HCT116 (cell line): ENCODE results near the gene IL11RA. TPM values are rescaled to one million over a fixed set of nuclear protein-coding genes. Genes with fewer than 3 reads are reported as not detected.

ENCODE experiments used
- ATAC-seq: fragments of 200-7000 bp; cut with Tn5 transposase; 2 replicates; pipeline ENCODE4 v1.9.1; 2020; ENCODE audit warnings: mild to moderate bottlenecking, moderate library complexity
- BruUV-seq: library from RNA; stranded (reverse); fragments of 400-500 nt; replicated peaks from 2 replicates; lab custom pipeline; 2021; lab: Mats Ljungman, UMichigan
- CTCF ChIA-PET: fragments of 300-600 bp; sonication (Branson Sonifier 250); formaldehyde crosslinking; loops from one replicate; lab custom pipeline; 2021; ENCODE audit warnings: antibody characterized with exemption; lab: Charles Lee
- POLR2A ChIA-PET: fragments of 300-600, 350-600 bp; sonication (Branson Sonifier 250); formaldehyde crosslinking; loops from one replicate; lab custom pipeline; 2021; ENCODE audit warnings: antibody characterized with exemption; lab: Charles Lee
- RAD21 ChIA-PET, 2 experiments: fragments of 300-600 bp; sonication (Branson Sonifier 250); formaldehyde crosslinking; loops; one replicate each; lab custom pipeline; 2023; ENCODE audit warnings: low total read pairs in 2 of 2; ENCODE audit not compliant: uncharacterized antibody in 2 of 2, unreplicated experiment in 2 of 2, low non-redundant PET in 1 of 2; lab: Charles Lee
- DNase-seq: peaks from one replicate; pipeline ENCODE4 v3.0.0-alpha.2; 2010; ENCODE audit warnings: low read depth, low spot score
- H2AFZ ChIP-seq: fragments of 200-600 bp; shearing (Covaris generic), sonication (generic); 2 replicates; pipeline ENCODE4 v1.6.1; 2017; ENCODE audit warnings: low read depth, mixed run types, mixed read lengths, antibody characterized with exemption, low read length; ENCODE audit not compliant: poor library complexity, severe bottlenecking
- H3K27ac ChIP-seq: 2 replicates; pipeline ENCODE4 v1.5.1; 2012; ENCODE audit warnings: low read depth, low read length
- H3K27me3 ChIP-seq: fragments of 200-600 bp; sonication (generic); 2 replicates; pipeline ENCODE4 v1.6.1; 2016; ENCODE audit warnings: mixed run types, low read length, mixed read lengths; ENCODE audit not compliant: insufficient read depth
- H3K36me3 ChIP-seq, 2 experiments: fragments of 200-500 bp in 1 of 2; fragments of 200-600 bp in 1 of 2; sonication (Bioruptor generic) in 1 of 2; sonication (generic) in 1 of 2; 2 replicates each; pipeline versions ENCODE4 v1.5.1 to v1.6.1; 2014 to 2016; ENCODE audit warnings: low read length in 2 of 2, inconsistent platforms in 1 of 2, mixed read lengths in 1 of 2, mixed run types in 1 of 2; ENCODE audit not compliant: insufficient read depth in 2 of 2, control insufficient read depth in 1 of 2
- H3K4me1 ChIP-seq, 2 experiments: fragments of 200-600 bp in 1 of 2; sonication (generic) in 1 of 2; 2 replicates each; pipeline versions ENCODE4 v1.5.1 to v1.6.1; 2012 to 2017; ENCODE audit warnings: low read length in 2 of 2, inconsistent platforms in 1 of 2, mild to moderate bottlenecking in 1 of 2, mixed read lengths in 1 of 2, mixed run types in 1 of 2, moderate library complexity in 1 of 2; ENCODE audit not compliant: insufficient read depth in 2 of 2, control insufficient read depth in 1 of 2
- H3K4me2 ChIP-seq: fragments of 200-600 bp; sonication (generic); 2 replicates; pipeline ENCODE4 v1.6.1; 2017; ENCODE audit warnings: mixed run types, low read length, mixed read lengths
- H3K4me3 ChIP-seq, 2 experiments: fragments of 200-600 bp in 1 of 2; sonication (generic) in 1 of 2; replicated peaks in 1 of 2; 2 replicates each; pipeline ENCODE4 v1.5.1; 2011 to 2016; ENCODE audit warnings: low read length in 2 of 2, control low read depth in 1 of 2, low read depth in 1 of 2, mild to moderate bottlenecking in 1 of 2, mixed read lengths in 1 of 2, mixed run types in 1 of 2
- H3K79me2 ChIP-seq: fragments of 200-600 bp; sonication (generic); 2 replicates; pipeline ENCODE4 v1.6.1; 2017; ENCODE audit warnings: mild to moderate bottlenecking, mixed run types, low read length, moderate library complexity, mixed read lengths; ENCODE audit not compliant: insufficient read depth
- H3K9ac ChIP-seq: fragments of 200-600 bp; sonication (generic); 2 replicates; pipeline ENCODE4 v1.6.1; 2016; ENCODE audit warnings: low read length, mixed read lengths
- H3K9me2 ChIP-seq: fragments of 200-600 bp; sonication (generic), shearing (Covaris generic); 2 replicates; pipeline ENCODE4 v1.6.1; 2017; ENCODE audit warnings: mixed run types, mild to moderate bottlenecking, moderate library complexity; ENCODE audit not compliant: insufficient read depth
- H3K9me3 ChIP-seq, 2 experiments: fragments of 200-500 bp in 1 of 2; fragments of 200-600 bp in 1 of 2; sonication (Bioruptor generic) in 1 of 2; sonication (generic) in 1 of 2; 2 replicates each; pipeline ENCODE4 v1.6.1; 2014 to 2017; ENCODE audit warnings: low read length in 2 of 2, mixed read lengths in 2 of 2, inconsistent platforms in 1 of 2, low read depth in 1 of 2, mild to moderate bottlenecking in 1 of 2, mixed run types in 1 of 2, moderate library complexity in 1 of 2; ENCODE audit not compliant: control insufficient read depth in 1 of 2, insufficient read depth in 1 of 2
- H4K20me1 ChIP-seq: fragments of 200-600 bp; sonication (generic), shearing (Covaris generic); 2 replicates; pipeline ENCODE4 v1.6.1; 2017; ENCODE audit warnings: mixed run types, mild to moderate bottlenecking, moderate library complexity; ENCODE audit not compliant: insufficient read depth
- CBX3 ChIP-seq: IDR thresholded peaks from 2 replicates; pipeline ENCODE4 v1.6.1; 2012; ENCODE audit warnings: low read depth
- CEBPB ChIP-seq: IDR thresholded peaks from 2 replicates; pipeline ENCODE4 v1.6.1; 2012; ENCODE audit warnings: low read depth
- ELF1 ChIP-seq: IDR thresholded peaks from 2 replicates; pipeline ENCODE4 v1.6.1; 2012; ENCODE audit warnings: low read depth, borderline replicate concordance
- EZH2 ChIP-seq: fragments of 200-600 bp; sonication (generic); IDR thresholded peaks from 2 replicates; pipeline ENCODE4 v1.6.1; 2017; ENCODE audit warnings: antibody characterized with exemption, mixed run types
- EZH2phosphoT487 ChIP-seq: fragments of 200-600 bp; IDR thresholded peaks from 2 replicates; pipeline ENCODE4 v1.6.1; 2018; ENCODE audit warnings: antibody characterized with exemption, borderline replicate concordance
- JUND ChIP-seq: IDR thresholded peaks from 2 replicates; pipeline ENCODE4 v1.6.1; 2012
- POLR2AphosphoS5 ChIP-seq: IDR thresholded peaks from 2 replicates; pipeline ENCODE4 v1.6.1; 2011; ENCODE audit warnings: mild to moderate bottlenecking, low read depth, low read length, moderate library complexity
- SIN3A ChIP-seq: IDR thresholded peaks from 2 replicates; pipeline ENCODE4 v1.6.1; 2012; ENCODE audit warnings: low read depth
- SP1 ChIP-seq: IDR thresholded peaks from 2 replicates; pipeline ENCODE4 v1.6.1; 2012; ENCODE audit warnings: low read depth
- SRF ChIP-seq: IDR thresholded peaks from 2 replicates; pipeline ENCODE4 v1.6.1; 2012; ENCODE audit warnings: low read depth
- TCF7L2 ChIP-seq: IDR thresholded peaks from 2 replicates; pipeline ENCODE4 v1.7.0; 2011; ENCODE audit warnings: borderline replicate concordance, inconsistent platforms; ENCODE audit not compliant: insufficient read depth, insufficient read length; ENCODE audit errors: extremely low read depth
- ZFX ChIP-seq: fragments of 450-650 bp; IDR thresholded peaks from 2 replicates; pipeline ENCODE4 v1.6.1; 2017
- ZNF274 ChIP-seq: fragments of 200-500 bp; sonication (Bioruptor generic); IDR thresholded peaks from 2 replicates; pipeline ENCODE4 v1.6.1; 2014; ENCODE audit warnings: mild to moderate bottlenecking, low read depth, low read length, inconsistent platforms
- intact Hi-C: fragments of 100-400 bp; cut with micrococcal nuclease; formaldehyde crosslinking; loops from 2 replicates; pipeline ENCODE4 v1.10.0; 2022
- total RNA-seq: library from RNA; stranded (reverse); gene quantifications from one replicate; pipeline ENCODE4 v1.2.1, GENCODE V29; 2021; ENCODE audit not compliant: unreplicated experiment
- TF ChIP-seq, protein P1 (sequence below): IDR thresholded peaks from 2 replicates; pipeline ENCODE4 v1.6.1; 2011; ENCODE audit warnings: mild to moderate bottlenecking, low read length, moderate library complexity; ENCODE audit not compliant: insufficient replicate concordance; ENCODE audit errors: extremely low read depth
- TF ChIP-seq, protein P2 (sequence below): IDR thresholded peaks from 2 replicates; pipeline ENCODE4 v1.6.1; 2012; ENCODE audit warnings: low read depth
- TF ChIP-seq, protein P3 (sequence below): IDR thresholded peaks from 2 replicates; pipeline ENCODE4 v1.6.1; 2012

The IL11RA gene
- total RNA-seq, 1 experiment from 2014 or later = 10.6 TPM

DNA sequence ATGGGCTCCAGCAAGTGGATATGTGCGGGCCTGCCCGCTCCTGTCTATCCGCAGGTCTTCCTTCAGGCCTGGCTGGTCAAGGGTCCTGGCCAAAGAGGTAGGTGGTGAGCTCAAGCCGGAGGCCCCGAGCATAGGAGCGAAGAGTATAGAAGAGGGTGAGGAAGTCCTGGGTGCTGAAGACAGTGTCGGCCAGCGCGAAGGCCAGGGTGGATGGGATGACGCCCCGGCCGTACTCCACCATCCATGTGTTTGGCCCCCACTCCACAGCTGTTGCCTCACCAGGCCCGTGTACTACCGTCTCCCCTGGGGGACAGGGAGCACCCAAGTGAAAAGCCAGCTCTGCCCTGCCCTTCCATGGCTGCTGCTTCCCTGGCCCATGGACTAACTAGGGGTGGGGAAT lies 16.4 kb upstream of the IL11RA start:
- H3K9ac ChIP-seq = peak overlapping the region; percentile 24; the same call in 1 of the 2 replicates
- no peaks in the 10 kb centered on the region for H3K27me3 ChIP-seq
- no peak for DNase-seq
- BruUV-seq = no TSS peak
- peaks cover 10 to 35% of the 10 kb centered on the region in 2 experiments; a peak in 3 of 4 replicates for H3K4me1 ChIP-seq
- H3K4me3 ChIP-seq = peak overlapping the region; percentile 15 to 94; a peak in 3 of 4 replicates
- no peak overlapping the region for H3K27ac ChIP-seq
- peaks cover 27% of the 10 kb centered on the region for H3K79me2 ChIP-seq
- intact Hi-C loops = no loop called here
- TF ChIP-seq SIN3A (no peak), POLR2AphosphoS5 (no peak), ELF1 (no peak), SRF (no peak), JUND (no peak), EZH2 (no peak), SP1 (no peak), ZFX (no peak), TCF7L2 (no peak), ZNF274 (no peak), EZH2phosphoT487 (no peak), CEBPB (no peak), CBX3 (no peak)
- TF ChIP-seq, protein P1, sequence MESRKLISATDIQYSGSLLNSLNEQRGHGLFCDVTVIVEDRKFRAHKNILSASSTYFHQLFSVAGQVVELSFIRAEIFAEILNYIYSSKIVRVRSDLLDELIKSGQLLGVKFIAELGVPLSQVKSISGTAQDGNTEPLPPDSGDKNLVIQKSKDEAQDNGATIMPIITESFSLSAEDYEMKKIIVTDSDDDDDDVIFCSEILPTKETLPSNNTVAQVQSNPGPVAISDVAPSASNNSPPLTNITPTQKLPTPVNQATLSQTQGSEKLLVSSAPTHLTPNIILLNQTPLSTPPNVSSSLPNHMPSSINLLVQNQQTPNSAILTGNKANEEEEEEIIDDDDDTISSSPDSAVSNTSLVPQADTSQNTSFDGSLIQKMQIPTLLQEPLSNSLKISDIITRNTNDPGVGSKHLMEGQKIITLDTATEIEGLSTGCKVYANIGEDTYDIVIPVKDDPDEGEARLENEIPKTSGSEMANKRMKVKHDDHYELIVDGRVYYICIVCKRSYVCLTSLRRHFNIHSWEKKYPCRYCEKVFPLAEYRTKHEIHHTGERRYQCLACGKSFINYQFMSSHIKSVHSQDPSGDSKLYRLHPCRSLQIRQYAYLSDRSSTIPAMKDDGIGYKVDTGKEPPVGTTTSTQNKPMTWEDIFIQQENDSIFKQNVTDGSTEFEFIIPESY = no peak
- TF ChIP-seq, protein P2, sequence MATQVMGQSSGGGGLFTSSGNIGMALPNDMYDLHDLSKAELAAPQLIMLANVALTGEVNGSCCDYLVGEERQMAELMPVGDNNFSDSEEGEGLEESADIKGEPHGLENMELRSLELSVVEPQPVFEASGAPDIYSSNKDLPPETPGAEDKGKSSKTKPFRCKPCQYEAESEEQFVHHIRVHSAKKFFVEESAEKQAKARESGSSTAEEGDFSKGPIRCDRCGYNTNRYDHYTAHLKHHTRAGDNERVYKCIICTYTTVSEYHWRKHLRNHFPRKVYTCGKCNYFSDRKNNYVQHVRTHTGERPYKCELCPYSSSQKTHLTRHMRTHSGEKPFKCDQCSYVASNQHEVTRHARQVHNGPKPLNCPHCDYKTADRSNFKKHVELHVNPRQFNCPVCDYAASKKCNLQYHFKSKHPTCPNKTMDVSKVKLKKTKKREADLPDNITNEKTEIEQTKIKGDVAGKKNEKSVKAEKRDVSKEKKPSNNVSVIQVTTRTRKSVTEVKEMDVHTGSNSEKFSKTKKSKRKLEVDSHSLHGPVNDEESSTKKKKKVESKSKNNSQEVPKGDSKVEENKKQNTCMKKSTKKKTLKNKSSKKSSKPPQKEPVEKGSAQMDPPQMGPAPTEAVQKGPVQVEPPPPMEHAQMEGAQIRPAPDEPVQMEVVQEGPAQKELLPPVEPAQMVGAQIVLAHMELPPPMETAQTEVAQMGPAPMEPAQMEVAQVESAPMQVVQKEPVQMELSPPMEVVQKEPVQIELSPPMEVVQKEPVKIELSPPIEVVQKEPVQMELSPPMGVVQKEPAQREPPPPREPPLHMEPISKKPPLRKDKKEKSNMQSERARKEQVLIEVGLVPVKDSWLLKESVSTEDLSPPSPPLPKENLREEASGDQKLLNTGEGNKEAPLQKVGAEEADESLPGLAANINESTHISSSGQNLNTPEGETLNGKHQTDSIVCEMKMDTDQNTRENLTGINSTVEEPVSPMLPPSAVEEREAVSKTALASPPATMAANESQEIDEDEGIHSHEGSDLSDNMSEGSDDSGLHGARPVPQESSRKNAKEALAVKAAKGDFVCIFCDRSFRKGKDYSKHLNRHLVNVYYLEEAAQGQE = no peak
- TF ChIP-seq, protein P3, sequence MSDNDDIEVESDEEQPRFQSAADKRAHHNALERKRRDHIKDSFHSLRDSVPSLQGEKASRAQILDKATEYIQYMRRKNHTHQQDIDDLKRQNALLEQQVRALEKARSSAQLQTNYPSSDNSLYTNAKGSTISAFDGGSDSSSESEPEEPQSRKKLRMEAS = no peak
- H2AFZ ChIP-seq = no peak overlapping the region
- ChIA-PET POLR2A (interaction anchor here (1.3 kb wide), 1 partner anchor 15 kb away, joined by 4 read pairs; the partner anchor contains the start of gene DCTN3), CTCF (interaction anchor here (0.9 to 2.2 kb wide), 3 partner anchors 22 to 257 kb away, joined by 3 to 8 read pairs (median 4); no protein-coding TSS in a partner anchor), RAD21 (no interaction called here)
- H3K4me2 ChIP-seq = peak overlapping the region; percentile 95
- no peaks in the 10 kb centered on the region for H3K9me2 ChIP-seq
- peaks cover 0 to 12% of the 10 kb centered on the region in 2 experiments; a peak in 2 of 4 replicates for H3K36me3 ChIP-seq
- no peak for ATAC-seq
- no peaks in the 10 kb centered on the region for H3K9me3 ChIP-seq
- H4K20me1 ChIP-seq = no peaks in the 10 kb centered on the region
